Lung (tissue), 12 donors: ENCODE measurements around the gene KLHL30. TPM values are rescaled to one million over a fixed set of nuclear protein-coding genes. Genes with fewer than 3 reads are reported as not detected.
A peak's percentile ranks its signal among the peaks of the same experiment; 100 is the strongest.

Experiments
- ATAC-seq: fragments of 200-7000 bp; cut with Tn5 transposase; one replicate; pipeline ENCODE4 v1.9.1; 2020; ENCODE audit warnings: moderate number of reproducible peaks; ENCODE audit not compliant: insufficient read depth, low FRiP score
- DNase-seq, 3 donors: peaks; one replicate each; pipeline ENCODE4 v3.0.0-alpha.2; 2013 to 2017
- H3K27ac ChIP-seq, 2 donors: one replicate each; pipeline ENCODE4 v1.5.1; 2013; ENCODE audit warnings: mild to moderate bottlenecking in 2 of 2, moderate library complexity in 2 of 2, control low read depth in 1 of 2, inconsistent platforms in 1 of 2, low read depth in 1 of 2, low read length in 1 of 2
- H3K27me3 ChIP-seq, 3 donors: one replicate each; pipeline ENCODE4 v1.5.1; 2013; ENCODE audit warnings: low read length in 2 of 3; ENCODE audit not compliant: control insufficient read depth in 3 of 3, insufficient read depth in 3 of 3
- H3K36me3 ChIP-seq, 4 donors: one replicate each; pipeline ENCODE4 v1.5.1; 2013; ENCODE audit warnings: low read length in 4 of 4, mild to moderate bottlenecking in 1 of 4, moderate library complexity in 1 of 4; ENCODE audit not compliant: control insufficient read depth in 4 of 4, insufficient read depth in 4 of 4
- H3K4me1 ChIP-seq, 5 donors: one replicate each; pipeline ENCODE4 v1.5.1; 2013; ENCODE audit warnings: low read length in 5 of 5, mild to moderate bottlenecking in 2 of 5, moderate library complexity in 1 of 5; ENCODE audit not compliant: control insufficient read depth in 5 of 5, insufficient read depth in 5 of 5
- H3K4me3 ChIP-seq: one replicate; pipeline ENCODE4 v1.5.1; 2013; ENCODE audit warnings: mild to moderate bottlenecking, control low read depth, moderate library complexity
- H3K9ac ChIP-seq, 2 donors: one replicate each; pipeline ENCODE4 v1.5.1; 2013; ENCODE audit warnings: low read length in 2 of 2, control low read depth in 1 of 2; ENCODE audit not compliant: insufficient read depth in 1 of 2
- H3K9me3 ChIP-seq, 4 donors: one replicate each; pipeline ENCODE4 v1.5.1; 2013; ENCODE audit warnings: low read length in 3 of 4, mild to moderate bottlenecking in 1 of 4, moderate library complexity in 1 of 4; ENCODE audit not compliant: control insufficient read depth in 4 of 4, insufficient read depth in 3 of 4
- WGBS, 2 donors: extraction: QIAGEN DNeasy Blood & Tissue Kit; methylation state at CpG; one replicate each; pipeline ENCODE4 v1.1.7; 2013; 5-methylcytosine and 5-hydroxymethylcytosine counted together
- polyA plus RNA-seq, 2 donors: library from polyadenylated mRNA; stranded (reverse); fragments of 200-250 nt; gene quantifications; one replicate each; pipeline ENCODE4 v1.2.1, GENCODE V29; 2013
- total RNA-seq, 2 donors: library from RNA; depleted of rRNA in 1 of 2; stranded (reverse); fragments of >200 nt in 1 of 2; gene quantifications; one replicate each; pipeline ENCODE4 v1.2.1, GENCODE V29; 2014 to 2021
- TF ChIP-seq, protein P1 (sequence below): IDR thresholded peaks from 2 replicates; pipeline ENCODE4 v1.5.1; 2012; ENCODE audit warnings: mild to moderate bottlenecking; ENCODE audit errors: control extremely low read depth, extremely low read depth
- donor health status: control.
- donor health status: control.
- donor health status: Bipolar disorder and iron deficiency.
- donor health status: healthy.
- donor health status: DM: yes; HTN: yes; CAD: no.

The KLHL30 gene
- total and polyA plus RNA-seq, 4 donors: 0.18 to 2.1 (median 0.39) TPM

DNA sequence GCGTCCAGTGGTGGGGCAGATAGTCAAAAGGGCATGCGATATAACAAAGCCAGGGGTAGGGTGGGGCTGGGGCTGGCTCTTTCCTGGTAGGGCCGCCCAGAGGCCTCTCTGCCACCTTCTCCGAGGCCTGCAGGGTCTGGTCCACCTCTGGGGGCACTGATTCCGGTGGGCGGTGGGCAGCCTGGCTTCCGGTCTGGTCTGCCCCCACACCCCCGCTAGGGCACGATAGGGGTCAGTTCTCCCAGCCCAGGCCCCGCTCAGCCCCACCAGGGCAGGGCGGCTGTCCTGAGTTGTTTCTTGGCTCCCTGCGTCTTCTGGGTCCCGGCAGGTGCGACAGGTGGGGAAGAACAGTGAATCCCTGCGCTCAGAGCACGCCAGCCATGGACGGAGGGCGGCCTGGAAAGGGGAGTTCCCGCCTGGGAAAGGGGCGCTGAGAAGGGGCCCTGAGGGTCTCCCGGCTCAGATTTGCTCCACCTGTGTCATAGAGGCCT, 19.6 kb downstream of the KLHL30 start:
- H3K36me3 ChIP-seq: no peaks in the 10 kb centered on the region
- H3K4me3 ChIP-seq: no peak overlapping the region
- H3K27ac ChIP-seq: no peak overlapping the region
- 55 to 57% methylated on average over 16 to 21 of the region's 21 CpGs for WGBS, 2 donors
- peaks cover 0 to 16% (median 10%) of the 10 kb centered on the region in 3 donors for H3K27me3 ChIP-seq
- ATAC-seq (no peak), DNase-seq (no peak)
- TF ChIP-seq, protein P1, sequence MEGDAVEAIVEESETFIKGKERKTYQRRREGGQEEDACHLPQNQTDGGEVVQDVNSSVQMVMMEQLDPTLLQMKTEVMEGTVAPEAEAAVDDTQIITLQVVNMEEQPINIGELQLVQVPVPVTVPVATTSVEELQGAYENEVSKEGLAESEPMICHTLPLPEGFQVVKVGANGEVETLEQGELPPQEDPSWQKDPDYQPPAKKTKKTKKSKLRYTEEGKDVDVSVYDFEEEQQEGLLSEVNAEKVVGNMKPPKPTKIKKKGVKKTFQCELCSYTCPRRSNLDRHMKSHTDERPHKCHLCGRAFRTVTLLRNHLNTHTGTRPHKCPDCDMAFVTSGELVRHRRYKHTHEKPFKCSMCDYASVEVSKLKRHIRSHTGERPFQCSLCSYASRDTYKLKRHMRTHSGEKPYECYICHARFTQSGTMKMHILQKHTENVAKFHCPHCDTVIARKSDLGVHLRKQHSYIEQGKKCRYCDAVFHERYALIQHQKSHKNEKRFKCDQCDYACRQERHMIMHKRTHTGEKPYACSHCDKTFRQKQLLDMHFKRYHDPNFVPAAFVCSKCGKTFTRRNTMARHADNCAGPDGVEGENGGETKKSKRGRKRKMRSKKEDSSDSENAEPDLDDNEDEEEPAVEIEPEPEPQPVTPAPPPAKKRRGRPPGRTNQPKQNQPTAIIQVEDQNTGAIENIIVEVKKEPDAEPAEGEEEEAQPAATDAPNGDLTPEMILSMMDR: no peak
- no peak overlapping the region for H3K9ac ChIP-seq
- peaks cover 0 to 19% (median 4%) of the 10 kb centered on the region in 5 donors for H3K4me1 ChIP-seq
- no peaks in the 10 kb centered on the region for H3K9me3 ChIP-seq

DNA sequence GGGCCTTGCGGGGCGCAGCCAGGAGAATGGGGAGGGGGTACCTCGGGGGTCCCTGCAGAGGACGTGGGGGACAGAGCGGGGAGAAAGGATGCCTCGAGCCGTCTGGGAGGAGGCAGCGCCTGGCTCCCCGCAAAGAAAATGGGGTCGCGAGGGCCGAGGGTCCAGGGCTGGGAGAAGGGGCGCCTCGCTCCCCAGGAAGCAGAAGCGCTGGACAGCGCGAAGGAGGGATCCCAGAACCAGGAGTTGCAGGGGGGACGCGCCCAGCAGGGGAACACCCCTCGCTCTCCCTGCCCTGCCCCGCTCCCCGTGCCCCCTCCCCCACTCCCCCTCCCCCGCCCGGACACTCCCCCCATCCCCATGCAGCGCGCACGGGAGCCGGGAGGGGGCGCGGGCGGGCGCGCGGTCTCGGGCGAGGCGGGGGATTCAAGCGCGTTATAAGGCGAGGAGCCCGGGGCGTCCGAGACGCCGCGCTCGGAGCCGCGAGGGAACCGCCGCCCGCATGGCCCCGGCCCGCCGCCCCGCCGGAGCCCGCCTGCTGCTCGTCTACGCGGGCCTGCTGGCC, 20.1 kb downstream of the KLHL30 start, which contains the start of gene ERFE:
ERFE (plus strand) TSS at position 462 of the 562 bp plus-strand sequence; CDS start at position 500, 38 bp downstream.
- DNase-seq: peak; percentile 54 to 70 (median 60)
- peaks cover 0 to 19% (median 13%) of the 10 kb centered on the region in 3 donors for H3K27me3 ChIP-seq
- WGBS, 2 donors: 7 to 9% methylated on average over 36 to 58 of the region's 61 CpGs
- no peak within 1 kb of the TSS for H3K27ac ChIP-seq
- H3K9ac ChIP-seq: no peak within 1 kb of the TSS
- H3K9me3 ChIP-seq: no peaks in the 10 kb centered on the region
- peak within 1 kb of the TSS; percentile 11 for H3K4me3 ChIP-seq
- H3K4me1 ChIP-seq: peaks cover 0 to 24% (median 6%) of the 10 kb centered on the region in 5 donors
- no peaks in the 10 kb centered on the region for H3K36me3 ChIP-seq
- TF ChIP-seq, protein P1: no peak
- no peak for ATAC-seq

DNA sequence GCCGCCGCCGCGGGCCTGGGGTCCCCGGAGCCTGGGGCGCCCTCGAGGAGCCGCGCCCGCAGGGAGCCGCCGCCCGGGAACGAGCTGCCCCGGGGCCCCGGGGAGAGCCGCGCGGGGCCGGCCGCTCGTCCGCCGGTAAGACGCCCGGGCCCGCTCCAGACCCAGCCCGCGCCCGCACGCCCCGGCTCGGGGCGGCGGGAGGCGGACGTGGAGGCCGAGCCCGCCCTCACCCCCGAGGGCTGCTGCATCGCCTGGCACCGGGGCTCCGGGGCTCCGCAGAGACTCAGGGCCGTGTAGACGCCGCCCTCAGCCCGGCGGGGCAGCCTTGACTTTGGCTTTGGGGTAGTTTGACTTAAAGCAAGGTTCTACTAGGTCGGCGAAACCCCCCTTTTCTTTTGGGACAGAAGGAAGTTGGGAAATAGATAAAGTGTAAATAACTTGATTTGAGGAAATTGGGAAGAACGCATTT, 20.6 kb downstream of the KLHL30 start:
- WGBS, 2 donors: 1 to 2% methylated on average over 46 to 52 of the region's 52 CpGs
- Histone ChIP-seq H3K27ac (no peak overlapping the region), H3K9me3 (no peaks in the 10 kb centered on the region), H3K4me3 (peak overlapping the region; percentile 11), H3K27me3 (peaks cover 0 to 19% (median 13%) of the 10 kb centered on the region in 3 donors), H3K9ac (no peak overlapping the region), H3K4me1 (peaks cover 0 to 26% (median 8%) of the 10 kb centered on the region in 5 donors), H3K36me3 (no peaks in the 10 kb centered on the region)
- DNase-seq (no peak), ATAC-seq (no peak)
- TF ChIP-seq, protein P1: no peak
